Adrenal gland (tissue), 12 donors: ENCODE results near the gene AIP. TPM values are rescaled to one million over a fixed set of nuclear protein-coding genes. Genes with fewer than 3 reads are reported as not detected.

Experiments
- DNase-seq, 7 donors: peaks; one replicate each; pipeline ENCODE4 v3.0.0-alpha.2; 2019 to 2020
- H3K27ac ChIP-seq, 5 donors: fragments of 200-600 bp; sonication (generic) in 4 of 5; 1 replicate in 3 of 5; 2 replicates in 2 of 5; pipeline versions ENCODE4 v1.5.1 to v1.8.0; 2016 to 2020; ENCODE audit warnings: mild to moderate bottlenecking in 1 of 5
- H3K27me3 ChIP-seq: fragments of 200-600 bp; 2 replicates; pipeline ENCODE4 v1.8.0; 2021
- H3K36me3 ChIP-seq, 2 donors: fragments of 200-600 bp; replicated peaks in 1 of 2; 1 replicate in 1 of 2; 2 replicates in 1 of 2; pipeline versions ENCODE4 v1.5.1 to v1.8.0; 2018 to 2022
- H3K4me1 ChIP-seq, 2 donors: fragments of 200-600 bp; replicated peaks in 1 of 2; 1 replicate in 1 of 2; 2 replicates in 1 of 2; pipeline versions ENCODE4 v1.5.1 to v1.8.0; 2018 to 2021
- H3K4me3 ChIP-seq, 4 donors: fragments of 200-600 bp; sonication (generic) in 3 of 4; one replicate each; pipeline ENCODE4 v1.5.1; 2016 to 2018
- H3K9me3 ChIP-seq, 3 donors: fragments of 200-600 bp; sonication (generic) in 1 of 3; replicated peaks in 1 of 3; 1 replicate in 2 of 3; 2 replicates in 1 of 3; pipeline versions ENCODE4 v1.5.1 to v1.8.0; 2016 to 2021
- POLR2A ChIP-seq, 2 donors: fragments of 450-650 bp; IDR thresholded peaks; one replicate each; pipeline ENCODE4 v1.6.1; 2017; ENCODE audit warnings: antibody characterized with exemption in 2 of 2, mild to moderate bottlenecking in 2 of 2, moderate library complexity in 1 of 2
- WGBS, 4 donors: extraction: QIAGEN DNeasy Blood & Tissue Kit in 2 of 4; methylation state at CpG; one replicate each; pipeline versions ENCODE4 v1.1.5 to v1.1.7; 2013 to 2017; 5-methylcytosine and 5-hydroxymethylcytosine counted together
- intact Hi-C, 2 donors: fragments of 100-400 bp; cut with DNase I; formaldehyde crosslinking; loops; one replicate each; pipeline versions ENCODE4 v1.14.1 to v1.15.0; 2022 to 2023
- polyA plus RNA-seq, 3 donors: library from polyadenylated mRNA; stranded (reverse); fragments of 200-250 nt in 2 of 3; fragments of 350-450 nt in 1 of 3; fragmentation: Illumina TruSeq in 1 of 3; extraction: RNeasy Lipid Tissue Mini Kit (QIAGEN cat#74804) in 1 of 3; gene quantifications; one replicate each; pipeline ENCODE4 v1.2.3, GENCODE V29; 2013 to 2014
- total RNA-seq, 9 donors: library from RNA; depleted of rRNA in 4 of 9; stranded (reverse); fragments of >200 nt in 4 of 9; fragments of 120-200 nt in 1 of 9; fragmentation: NEBNext Ultra II Directional in 1 of 9; extraction: Animal tissue kit (Norgen Biotek cat#: 25700) in 1 of 9; gene quantifications; one replicate each; pipeline versions ENCODE4 v1.1.0 to v1.2.4, GENCODE V29; 2013 to 2023
- TF ChIP-seq, protein P1 (sequence below), 6 experiments: fragments of 450-650 bp in 4 of 6; fragments of 200-600 bp in 2 of 6; sonication (generic) in 1 of 6; IDR thresholded peaks; 1 replicate in 5 of 6; 2 replicates in 1 of 6; pipeline versions ENCODE4 v1.5.1 to v1.8.0; 2016 to 2021; ENCODE audit warnings: antibody characterized with exemption in 6 of 6, mild to moderate bottlenecking in 2 of 6, moderate library complexity in 1 of 6
- donor health status: healthy with polysubstance abuse.
- donor health status: Bipolar disorder and iron deficiency.
- donor health status: DM: yes; HTN: yes; CAD: no.
- donor health status: DM: no; HTN: no; CAD: no.
- donor health status: DM: no; HTN: no; CAD: no.
- donor health status: DM: yes; HTN: yes; CAD: no.

The AIP gene
- total and polyA plus RNA-seq, 12 donors = 35.3 to 152 (median 83.9) TPM

DNA sequence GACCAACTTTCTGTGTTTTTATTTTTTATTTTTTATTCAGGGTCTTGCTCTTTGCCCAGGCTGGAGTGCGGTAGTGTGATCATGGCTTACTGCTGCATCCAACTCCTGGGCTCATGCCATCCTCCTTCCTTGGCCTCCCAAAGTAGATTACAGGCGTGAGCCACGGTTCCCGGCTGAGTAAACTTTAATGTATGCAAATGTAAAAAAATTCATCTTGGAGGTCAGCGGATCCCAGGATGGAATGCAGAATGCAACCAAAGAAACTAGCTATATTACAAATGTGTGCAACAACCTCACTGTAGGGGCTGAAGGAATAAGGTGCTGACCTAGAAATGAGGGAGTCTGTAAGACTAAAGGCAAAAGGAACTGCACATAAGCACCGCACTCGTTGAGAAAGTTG lies 31.3 kb downstream of the AIP start:
- Histone ChIP-seq H3K27ac (no peak overlapping the region), H3K4me3 (no peak overlapping the region), H3K27me3 (no peaks in the 10 kb centered on the region), H3K4me1 (peaks cover 0 to under 1% of the 10 kb centered on the region in 2 donors), H3K9me3 (no peaks in the 10 kb centered on the region), H3K36me3 (no peaks in the 10 kb centered on the region)
- intact Hi-C loops = no loop called here
- peak in 1 of 7 donors; percentile 8 for DNase-seq
- TF ChIP-seq, protein P1, sequence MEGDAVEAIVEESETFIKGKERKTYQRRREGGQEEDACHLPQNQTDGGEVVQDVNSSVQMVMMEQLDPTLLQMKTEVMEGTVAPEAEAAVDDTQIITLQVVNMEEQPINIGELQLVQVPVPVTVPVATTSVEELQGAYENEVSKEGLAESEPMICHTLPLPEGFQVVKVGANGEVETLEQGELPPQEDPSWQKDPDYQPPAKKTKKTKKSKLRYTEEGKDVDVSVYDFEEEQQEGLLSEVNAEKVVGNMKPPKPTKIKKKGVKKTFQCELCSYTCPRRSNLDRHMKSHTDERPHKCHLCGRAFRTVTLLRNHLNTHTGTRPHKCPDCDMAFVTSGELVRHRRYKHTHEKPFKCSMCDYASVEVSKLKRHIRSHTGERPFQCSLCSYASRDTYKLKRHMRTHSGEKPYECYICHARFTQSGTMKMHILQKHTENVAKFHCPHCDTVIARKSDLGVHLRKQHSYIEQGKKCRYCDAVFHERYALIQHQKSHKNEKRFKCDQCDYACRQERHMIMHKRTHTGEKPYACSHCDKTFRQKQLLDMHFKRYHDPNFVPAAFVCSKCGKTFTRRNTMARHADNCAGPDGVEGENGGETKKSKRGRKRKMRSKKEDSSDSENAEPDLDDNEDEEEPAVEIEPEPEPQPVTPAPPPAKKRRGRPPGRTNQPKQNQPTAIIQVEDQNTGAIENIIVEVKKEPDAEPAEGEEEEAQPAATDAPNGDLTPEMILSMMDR (IDR thresholded peaks at IDR 0.05) = no peak
- no peak for TF ChIP-seq POLR2A (IDR thresholded peaks at IDR 0.05)
- 57 to 69% (median 63%) methylated on average over 7 of the region's 7 CpGs for WGBS, 4 donors

DNA sequence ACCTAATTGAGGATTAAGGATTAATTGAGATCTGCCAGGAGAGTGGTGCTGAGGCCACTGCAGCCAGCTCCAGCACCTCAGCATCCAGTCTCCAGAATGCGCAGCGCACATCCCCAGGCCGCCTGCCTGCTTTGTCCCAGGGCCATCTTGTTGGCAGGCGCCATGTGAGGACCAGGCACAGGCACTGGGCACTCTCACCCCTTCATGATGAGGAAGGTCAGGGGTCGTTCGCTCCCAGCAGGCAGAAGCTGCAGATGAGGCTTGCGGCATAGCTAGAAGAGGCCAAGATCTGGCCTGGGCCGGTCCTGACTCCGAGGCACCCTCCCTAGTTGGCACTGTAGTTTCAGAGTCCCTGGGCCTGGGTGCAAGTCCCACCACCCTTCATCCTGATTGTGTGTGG lies 34.0 kb downstream of the AIP start:
- Histone ChIP-seq H3K9me3 (no peaks in the 10 kb centered on the region), H3K4me3 (no peak overlapping the region), H3K27ac (no peak overlapping the region), H3K4me1 (no peaks in the 10 kb centered on the region), H3K27me3 (no peaks in the 10 kb centered on the region), H3K36me3 (no peaks in the 10 kb centered on the region)
- intact Hi-C loops = no loop called here
- WGBS, 4 donors = 86 to 94% (median 93%) methylated on average over 4 to 9 of the region's 9 CpGs; no CpG with 5 or more reads in 1 of the 4 donors
- TF ChIP-seq, protein P1 (IDR thresholded peaks at IDR 0.05) = no peak
- no peak for TF ChIP-seq POLR2A (IDR thresholded peaks at IDR 0.05)
- DNase-seq = peak in 1 of 7 donors; percentile 7

DNA sequence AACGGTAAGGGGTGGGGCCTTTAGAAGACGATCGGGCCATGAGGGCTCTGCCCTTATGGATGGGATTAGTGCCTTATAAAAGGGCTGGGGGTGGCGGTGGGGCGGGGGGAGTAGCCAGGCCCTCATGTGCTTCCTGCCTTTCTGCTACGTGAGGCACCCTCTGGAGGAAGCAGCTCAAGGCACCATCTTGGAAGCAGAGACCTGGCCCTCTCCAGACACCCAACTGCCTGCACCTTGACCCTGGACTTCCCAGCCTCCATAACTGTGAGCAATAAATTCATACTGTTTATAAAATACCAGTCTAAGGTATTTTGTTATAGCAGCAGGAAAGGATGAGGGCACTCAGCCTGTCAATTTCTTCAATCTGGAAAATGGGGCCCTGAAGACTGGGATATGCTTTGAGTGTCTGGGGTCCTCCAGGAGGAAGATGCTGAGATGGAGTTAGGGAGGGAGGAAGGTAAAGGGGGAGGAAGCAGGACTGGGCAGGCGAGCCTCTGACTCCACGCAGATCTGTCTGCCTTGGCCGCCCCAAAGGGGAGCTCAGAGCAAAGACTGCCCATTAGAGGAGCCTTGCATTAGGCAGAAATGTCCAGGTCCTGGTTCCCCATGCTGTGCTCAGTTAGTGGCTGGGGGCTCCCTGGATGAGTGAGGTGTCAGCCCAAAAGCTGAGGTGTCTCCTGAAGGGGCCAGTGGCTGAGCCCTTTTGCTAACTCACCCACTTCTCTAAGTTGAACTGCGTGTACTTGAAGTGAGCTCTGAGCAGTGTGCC lies 35.1 kb downstream of the AIP start:
- no peak for DNase-seq
- Histone ChIP-seq H3K27ac (no peak overlapping the region), H3K9me3 (no peaks in the 10 kb centered on the region), H3K36me3 (no peaks in the 10 kb centered on the region), H3K27me3 (no peaks in the 10 kb centered on the region), H3K4me1 (no peaks in the 10 kb centered on the region), H3K4me3 (no peak overlapping the region)
- TF ChIP-seq POLR2A (IDR thresholded peaks at IDR 0.05) = no peak
- TF ChIP-seq, protein P1 (IDR thresholded peaks at IDR 0.05) = no peak
- intact Hi-C loops = no loop called here
- 84 to 98% (median 85%) methylated on average over 6 to 10 of the region's 10 CpGs for WGBS, 4 donors

DNA sequence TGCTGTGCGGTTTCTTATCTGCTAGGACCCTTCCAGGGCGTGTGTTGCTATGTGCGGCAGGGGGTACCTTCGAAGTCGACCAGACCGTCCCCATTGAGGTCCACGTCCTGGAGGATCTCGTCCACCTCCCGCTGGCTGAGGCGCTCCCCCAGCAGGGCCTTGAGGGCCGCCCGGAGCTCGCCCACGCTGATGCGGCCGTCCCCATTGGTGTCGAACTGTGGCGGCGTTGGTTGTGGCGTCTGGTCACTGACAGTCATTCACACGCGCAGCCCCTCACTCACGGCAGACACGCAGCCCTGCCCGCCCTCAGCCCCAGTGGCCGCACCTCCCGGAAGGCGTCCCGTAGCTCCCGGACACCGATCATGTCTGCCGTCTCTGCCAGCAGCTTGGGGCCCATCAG lies 36.9 kb downstream of the AIP start:
- H3K27ac ChIP-seq = no peak overlapping the region
- WGBS, 4 donors = 86 to 90% (median 88%) methylated on average over 14 to 32 of the region's 32 CpGs
- H3K4me1 ChIP-seq = no peaks in the 10 kb centered on the region
- no peaks in the 10 kb centered on the region for H3K9me3 ChIP-seq
- H3K27me3 ChIP-seq = no peaks in the 10 kb centered on the region
- no peak overlapping the region for H3K4me3 ChIP-seq
- TF ChIP-seq POLR2A (IDR thresholded peaks at IDR 0.05) = no peak
- TF ChIP-seq, protein P1 (IDR thresholded peaks at IDR 0.05) = no peak
- no peaks in the 10 kb centered on the region for H3K36me3 ChIP-seq
- DNase-seq = peak in 1 of 7 donors; percentile 13
- intact Hi-C loops = no loop called here
